ENCODE data around the gene S100A10.

The S100A10 gene

DNA sequence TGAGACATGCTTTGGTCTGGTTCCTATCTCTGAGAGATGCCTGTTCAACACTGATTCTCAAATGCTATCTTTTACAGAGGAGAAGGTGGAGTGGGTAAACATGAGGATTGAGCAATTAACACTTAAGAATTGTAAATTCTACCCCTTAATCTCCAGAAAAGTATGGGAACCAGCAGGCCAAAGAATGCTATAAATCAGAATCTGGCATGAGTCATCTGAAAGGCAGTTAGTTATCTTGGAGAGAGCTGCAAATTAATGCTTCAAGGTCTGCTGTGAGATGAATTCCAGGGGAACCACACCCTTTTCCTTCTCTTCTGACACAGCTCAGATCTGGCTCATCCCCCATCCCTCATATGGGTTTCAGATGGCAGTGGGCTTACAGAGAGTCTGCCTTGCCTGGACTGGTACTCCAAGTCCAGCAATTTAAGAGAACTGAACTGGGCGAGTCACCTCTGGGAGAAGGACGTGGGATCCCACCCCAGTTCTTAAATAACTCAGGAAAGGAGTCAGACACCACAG, 5.2 kb downstream of the S100A10 start:
- peak overlapping the region; percentile 96 for H3K4me3 ChIP-seq (ENCODE audit: low read length)
- DNase-seq (ENCODE audit: low read depth) = peak; percentile 96
- TF ChIP-seq, protein P1, sequence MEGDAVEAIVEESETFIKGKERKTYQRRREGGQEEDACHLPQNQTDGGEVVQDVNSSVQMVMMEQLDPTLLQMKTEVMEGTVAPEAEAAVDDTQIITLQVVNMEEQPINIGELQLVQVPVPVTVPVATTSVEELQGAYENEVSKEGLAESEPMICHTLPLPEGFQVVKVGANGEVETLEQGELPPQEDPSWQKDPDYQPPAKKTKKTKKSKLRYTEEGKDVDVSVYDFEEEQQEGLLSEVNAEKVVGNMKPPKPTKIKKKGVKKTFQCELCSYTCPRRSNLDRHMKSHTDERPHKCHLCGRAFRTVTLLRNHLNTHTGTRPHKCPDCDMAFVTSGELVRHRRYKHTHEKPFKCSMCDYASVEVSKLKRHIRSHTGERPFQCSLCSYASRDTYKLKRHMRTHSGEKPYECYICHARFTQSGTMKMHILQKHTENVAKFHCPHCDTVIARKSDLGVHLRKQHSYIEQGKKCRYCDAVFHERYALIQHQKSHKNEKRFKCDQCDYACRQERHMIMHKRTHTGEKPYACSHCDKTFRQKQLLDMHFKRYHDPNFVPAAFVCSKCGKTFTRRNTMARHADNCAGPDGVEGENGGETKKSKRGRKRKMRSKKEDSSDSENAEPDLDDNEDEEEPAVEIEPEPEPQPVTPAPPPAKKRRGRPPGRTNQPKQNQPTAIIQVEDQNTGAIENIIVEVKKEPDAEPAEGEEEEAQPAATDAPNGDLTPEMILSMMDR (conservative IDR thresholded peaks at IDR 0.05; ENCODE audit: low read length) = no peak

- DNase-seq (ENCODE audit: low read depth) = no peak
- TF ChIP-seq, protein P1 (conservative IDR thresholded peaks at IDR 0.05; ENCODE audit: low read length) = no peak
- no peak overlapping the region for H3K4me3 ChIP-seq (ENCODE audit: low read length)
Measured at GRCh38 chr1:151986501-151987190, 7.0 kb downstream of the S100A10 start.

- TF ChIP-seq, protein P1 (conservative IDR thresholded peaks at IDR 0.05; ENCODE audit: low read length) = no peak
Measured at GRCh38 chr1:151985768-151986167, 7.9 kb downstream of the S100A10 start.

GRCh38 chr1:151985270-151985669, 8.4 kb downstream of the S100A10 start:
- H3K4me3 ChIP-seq (ENCODE audit: low read length) = no peak overlapping the region
- DNase-seq (ENCODE audit: low read depth) = no peak
- TF ChIP-seq, protein P1 (conservative IDR thresholded peaks at IDR 0.05; ENCODE audit: low read length) = no peak

More at GRCh38 chr1:151985768-151986167, 7.9 kb downstream of the S100A10 start:
- H3K4me3 ChIP-seq (ENCODE audit: low read length) = no peak overlapping the region
- no peak for DNase-seq (ENCODE audit: low read depth)

DNA sequence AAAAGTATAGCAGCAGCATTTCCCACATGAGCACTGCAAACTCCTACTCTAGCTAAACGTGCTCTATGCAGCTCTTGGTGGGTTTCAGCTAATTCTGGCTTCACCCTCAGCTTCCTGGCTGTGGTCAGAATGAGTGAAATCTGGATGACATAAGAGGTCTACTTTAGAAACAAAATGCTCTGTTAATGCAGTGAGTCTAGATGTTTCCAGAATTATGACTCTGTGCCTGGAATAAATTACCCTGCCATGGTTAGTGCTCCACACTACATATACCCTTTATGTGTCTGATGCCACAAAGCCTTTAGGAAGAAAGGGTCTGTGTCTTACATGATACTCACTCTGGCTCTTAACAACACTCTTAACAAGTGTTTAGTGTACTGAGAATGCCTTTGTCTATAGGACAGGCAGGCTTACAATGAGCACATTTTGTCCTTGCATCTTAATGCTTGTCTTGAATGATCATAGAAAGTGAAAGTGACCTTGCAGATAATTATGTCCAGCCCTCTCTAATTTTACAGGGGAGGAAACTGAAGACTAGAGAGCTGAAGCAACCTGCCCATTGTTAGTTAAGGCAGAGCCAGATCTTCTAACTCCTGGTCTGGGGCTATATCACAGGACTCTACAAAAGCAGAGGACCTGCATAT, 9.2 kb downstream of the S100A10 start:
- no peak overlapping the region for H3K4me3 ChIP-seq (ENCODE audit: low read length)
- DNase-seq (ENCODE audit: low read depth) = no peak
- TF ChIP-seq, protein P1 (conservative IDR thresholded peaks at IDR 0.05; ENCODE audit: low read length) = no peak

- TF ChIP-seq, protein P1 (conservative IDR thresholded peaks at IDR 0.05; ENCODE audit: low read length) = no peak
- no peak for DNase-seq (ENCODE audit: low read depth)
Measured at GRCh38 chr1:151982300-151983005, 11.2 kb downstream of the S100A10 start.

More at GRCh38 chr1:151982300-151983005, 11.2 kb downstream of the S100A10 start:
- H3K4me3 ChIP-seq (ENCODE audit: low read length) = no peak overlapping the region
